GM12864 (cell line): ENCODE measurements around the gene ARHGEF18.
"Not testable (repeated sequence)": the region's sequence is repeated elsewhere in the genome, so short reads cannot be mapped to it uniquely, and the experiment has no call there.

ENCODE experiments used
- DNase-seq: peaks from one replicate; pipeline ENCODE4 v3.0.0-alpha.2; 2011; ENCODE audit warnings: low read depth
- H3K4me3 ChIP-seq: 2 replicates; pipeline ENCODE4 v1.5.1; 2011; ENCODE audit warnings: mild to moderate bottlenecking, low read depth, low read length, control low read depth
- TF ChIP-seq, protein P1 (sequence below): IDR thresholded peaks from 2 replicates; pipeline ENCODE4 v1.5.1; 2011; ENCODE audit warnings: low read depth, mild to moderate bottlenecking, moderate library complexity, low read length, control low read depth, inconsistent platforms; ENCODE audit errors: missing control alignments

ARHGEF18 gene

DNA sequence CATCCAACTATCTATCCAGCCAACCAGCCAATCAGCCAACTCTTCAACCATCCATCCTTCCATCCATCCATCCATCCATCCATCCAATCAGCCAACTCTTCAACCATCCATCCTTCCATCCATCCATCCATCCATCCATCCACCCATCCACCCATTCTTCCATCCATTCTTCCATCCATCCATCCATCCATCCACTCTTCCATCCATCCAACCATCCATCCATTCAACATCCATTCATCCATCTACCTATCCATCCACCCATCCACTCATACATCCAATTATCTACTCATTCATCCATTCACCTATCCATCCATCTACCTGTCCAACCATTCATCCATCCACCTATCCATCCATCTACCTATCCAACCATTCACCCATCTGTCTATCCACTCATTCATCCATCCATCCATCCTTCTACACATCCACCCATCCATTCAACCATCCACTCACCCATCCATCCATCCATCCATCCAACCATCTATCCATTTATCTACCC is 9.4 kb downstream of the ARHGEF18 start:
- TF ChIP-seq, protein P1, sequence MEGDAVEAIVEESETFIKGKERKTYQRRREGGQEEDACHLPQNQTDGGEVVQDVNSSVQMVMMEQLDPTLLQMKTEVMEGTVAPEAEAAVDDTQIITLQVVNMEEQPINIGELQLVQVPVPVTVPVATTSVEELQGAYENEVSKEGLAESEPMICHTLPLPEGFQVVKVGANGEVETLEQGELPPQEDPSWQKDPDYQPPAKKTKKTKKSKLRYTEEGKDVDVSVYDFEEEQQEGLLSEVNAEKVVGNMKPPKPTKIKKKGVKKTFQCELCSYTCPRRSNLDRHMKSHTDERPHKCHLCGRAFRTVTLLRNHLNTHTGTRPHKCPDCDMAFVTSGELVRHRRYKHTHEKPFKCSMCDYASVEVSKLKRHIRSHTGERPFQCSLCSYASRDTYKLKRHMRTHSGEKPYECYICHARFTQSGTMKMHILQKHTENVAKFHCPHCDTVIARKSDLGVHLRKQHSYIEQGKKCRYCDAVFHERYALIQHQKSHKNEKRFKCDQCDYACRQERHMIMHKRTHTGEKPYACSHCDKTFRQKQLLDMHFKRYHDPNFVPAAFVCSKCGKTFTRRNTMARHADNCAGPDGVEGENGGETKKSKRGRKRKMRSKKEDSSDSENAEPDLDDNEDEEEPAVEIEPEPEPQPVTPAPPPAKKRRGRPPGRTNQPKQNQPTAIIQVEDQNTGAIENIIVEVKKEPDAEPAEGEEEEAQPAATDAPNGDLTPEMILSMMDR: no peak
- DNase-seq: no peak
- no peak overlapping the region for H3K4me3 ChIP-seq

GRCh38 chr19:7360393-7360984 is 11.8 kb downstream of the ARHGEF18 start:
- TF ChIP-seq, protein P1: no peak
- DNase-seq: no peak
- H3K4me3 ChIP-seq: no peak overlapping the region

DNA sequence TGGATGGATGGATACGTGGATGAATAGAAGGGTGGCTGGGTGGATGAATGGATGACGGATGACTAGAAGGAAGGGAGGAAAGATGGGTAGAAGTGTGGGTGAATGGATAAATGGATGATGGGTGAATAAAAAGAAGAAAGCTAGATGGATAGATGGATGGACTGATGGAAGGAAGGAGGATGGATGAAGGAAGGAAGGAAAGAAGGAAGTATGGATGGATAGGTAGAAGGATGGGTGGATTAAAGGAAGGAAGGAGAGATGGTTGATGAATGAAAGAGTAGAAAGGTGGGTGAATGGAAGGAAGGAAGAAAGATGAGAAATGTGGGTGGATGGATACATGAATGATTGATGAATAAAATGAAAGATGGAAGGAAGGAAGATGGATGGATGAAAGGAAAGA is 14.5 kb downstream of the ARHGEF18 start:
- no peak overlapping the region for H3K4me3 ChIP-seq
- no peak for DNase-seq
- TF ChIP-seq, protein P1: no peak

DNA sequence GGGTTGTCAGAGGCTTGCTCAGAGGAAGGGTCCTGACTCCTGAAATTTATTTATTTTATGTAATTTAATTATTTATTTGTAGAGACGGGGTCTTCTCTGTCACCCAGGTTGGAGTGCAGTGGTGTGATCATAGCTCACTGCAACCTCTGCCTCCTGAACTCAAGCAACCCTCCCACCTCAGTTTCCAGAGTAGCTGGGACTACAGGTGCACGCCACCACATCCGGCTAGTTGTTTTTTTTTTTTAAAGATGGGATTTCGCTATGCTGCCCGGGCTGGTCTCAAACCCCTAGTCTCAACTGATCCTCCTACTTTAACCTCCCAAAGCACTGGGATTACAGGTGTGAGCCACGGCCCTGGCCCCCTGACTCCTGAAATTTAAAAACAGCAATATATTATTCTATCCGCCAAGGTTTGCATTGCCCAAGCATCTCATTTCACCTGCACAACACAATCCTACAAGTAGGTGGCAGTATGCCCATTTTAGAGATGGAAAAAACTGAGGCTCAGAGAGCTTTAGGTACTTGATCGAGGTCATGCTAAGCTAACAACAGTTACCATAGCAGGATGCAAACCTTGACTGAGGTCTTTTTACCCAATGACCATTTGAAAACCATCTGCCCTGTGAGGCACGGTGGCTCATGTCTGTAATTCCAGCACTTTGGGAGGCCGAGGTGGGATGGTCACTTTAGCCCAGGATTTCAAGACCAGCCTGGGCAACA is 18.1 kb downstream of the ARHGEF18 start:
- TF ChIP-seq, protein P1: peak; percentile 67
- no peak overlapping the region for H3K4me3 ChIP-seq
- no peak for DNase-seq

GRCh38 chr19:7368456-7368855 is 19.7 kb downstream of the ARHGEF18 start:
- TF ChIP-seq, protein P1: no peak

GRCh38 chr19:7368866-7369265 is 20.1 kb downstream of the ARHGEF18 start:
- H3K4me3 ChIP-seq, DNase-seq: not testable (repeated sequence)

More at GRCh38 chr19:7368456-7368855, 19.7 kb downstream of the ARHGEF18 start:
- no peak for DNase-seq
- H3K4me3 ChIP-seq: no peak overlapping the region

DNA sequence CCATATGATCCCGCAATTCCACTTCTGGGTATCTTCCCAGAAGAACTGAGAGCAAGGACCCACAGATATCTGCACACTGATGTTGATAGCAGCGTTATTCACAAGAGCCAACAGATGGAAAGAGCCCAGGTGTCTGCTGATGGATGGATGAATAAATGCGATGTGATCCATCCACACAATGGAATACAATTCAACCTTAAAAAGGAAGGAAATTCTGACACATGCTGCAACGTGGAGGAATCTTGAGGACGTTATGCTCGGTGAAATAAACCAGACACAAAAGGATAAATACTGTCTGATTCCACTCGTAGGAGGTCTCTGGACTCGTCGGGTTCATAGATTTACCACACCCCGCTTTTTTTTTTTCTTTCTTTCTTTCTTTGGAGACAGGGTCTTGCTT is 21.8 kb downstream of the ARHGEF18 start:
- DNase-seq: no peak
- TF ChIP-seq, protein P1: no peak
- no peak overlapping the region for H3K4me3 ChIP-seq
